Neutrophil (primary cell): ENCODE measurements around the gene BAHCC1.

Source experiments
- H3K27ac ChIP-seq: fragments of 200-600 bp; sonication (generic); 2 replicates; pipeline ENCODE4 v1.5.1; 2016; ENCODE audit warnings: mild to moderate bottlenecking, moderate library complexity
- H3K27me3 ChIP-seq: fragments of 200-600 bp; sonication (generic); 2 replicates; pipeline ENCODE4 v1.6.0; 2016; ENCODE audit warnings: mild to moderate bottlenecking
- H3K36me3 ChIP-seq: fragments of 200-600 bp; sonication (generic); 2 replicates; pipeline ENCODE4 v1.5.1; 2017
- H3K4me1 ChIP-seq, 2 experiments: fragments of 200-600 bp in 1 of 2; sonication (generic) in 1 of 2; 1 replicate in 1 of 2; 2 replicates in 1 of 2; pipeline versions ENCODE4 v1.5.1 to v1.6.1; 2013 to 2016; ENCODE audit warnings: low read depth in 1 of 2, low read length in 1 of 2, mild to moderate bottlenecking in 1 of 2, moderate library complexity in 1 of 2; ENCODE audit not compliant: control insufficient read depth in 1 of 2, insufficient read depth in 1 of 2
- H3K4me3 ChIP-seq, 2 experiments: fragments of 200-600 bp in 1 of 2; sonication (generic) in 1 of 2; 1 replicate in 1 of 2; 2 replicates in 1 of 2; pipeline ENCODE4 v1.5.1; 2013 to 2016; ENCODE audit warnings: low read depth in 1 of 2, low read length in 1 of 2, mild to moderate bottlenecking in 1 of 2, moderate library complexity in 1 of 2
- H3K9me3 ChIP-seq: fragments of 200-600 bp; sonication (generic); 2 replicates; pipeline ENCODE4 v1.5.1; 2016
- TF ChIP-seq, protein P1 (sequence below): fragments of 200-600 bp; sonication (generic); IDR thresholded peaks from 2 replicates; pipeline ENCODE4 v1.5.1; 2016; ENCODE audit warnings: antibody characterized with exemption

Gene BAHCC1

GRCh38 chr17:81493198-81494038 is 98.2 kb downstream of the BAHCC1 start:
- Histone ChIP-seq H3K27me3 (peaks cover 81% of the 10 kb centered on the region), H3K4me1 (peaks cover 2 to 4% of the 10 kb centered on the region in 2 experiments), H3K9me3 (no peaks in the 10 kb centered on the region), H3K4me3 (no peak overlapping the region), H3K27ac (no peak overlapping the region), H3K36me3 (no peaks in the 10 kb centered on the region)
- TF ChIP-seq, protein P1, sequence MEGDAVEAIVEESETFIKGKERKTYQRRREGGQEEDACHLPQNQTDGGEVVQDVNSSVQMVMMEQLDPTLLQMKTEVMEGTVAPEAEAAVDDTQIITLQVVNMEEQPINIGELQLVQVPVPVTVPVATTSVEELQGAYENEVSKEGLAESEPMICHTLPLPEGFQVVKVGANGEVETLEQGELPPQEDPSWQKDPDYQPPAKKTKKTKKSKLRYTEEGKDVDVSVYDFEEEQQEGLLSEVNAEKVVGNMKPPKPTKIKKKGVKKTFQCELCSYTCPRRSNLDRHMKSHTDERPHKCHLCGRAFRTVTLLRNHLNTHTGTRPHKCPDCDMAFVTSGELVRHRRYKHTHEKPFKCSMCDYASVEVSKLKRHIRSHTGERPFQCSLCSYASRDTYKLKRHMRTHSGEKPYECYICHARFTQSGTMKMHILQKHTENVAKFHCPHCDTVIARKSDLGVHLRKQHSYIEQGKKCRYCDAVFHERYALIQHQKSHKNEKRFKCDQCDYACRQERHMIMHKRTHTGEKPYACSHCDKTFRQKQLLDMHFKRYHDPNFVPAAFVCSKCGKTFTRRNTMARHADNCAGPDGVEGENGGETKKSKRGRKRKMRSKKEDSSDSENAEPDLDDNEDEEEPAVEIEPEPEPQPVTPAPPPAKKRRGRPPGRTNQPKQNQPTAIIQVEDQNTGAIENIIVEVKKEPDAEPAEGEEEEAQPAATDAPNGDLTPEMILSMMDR: no peak

DNA sequence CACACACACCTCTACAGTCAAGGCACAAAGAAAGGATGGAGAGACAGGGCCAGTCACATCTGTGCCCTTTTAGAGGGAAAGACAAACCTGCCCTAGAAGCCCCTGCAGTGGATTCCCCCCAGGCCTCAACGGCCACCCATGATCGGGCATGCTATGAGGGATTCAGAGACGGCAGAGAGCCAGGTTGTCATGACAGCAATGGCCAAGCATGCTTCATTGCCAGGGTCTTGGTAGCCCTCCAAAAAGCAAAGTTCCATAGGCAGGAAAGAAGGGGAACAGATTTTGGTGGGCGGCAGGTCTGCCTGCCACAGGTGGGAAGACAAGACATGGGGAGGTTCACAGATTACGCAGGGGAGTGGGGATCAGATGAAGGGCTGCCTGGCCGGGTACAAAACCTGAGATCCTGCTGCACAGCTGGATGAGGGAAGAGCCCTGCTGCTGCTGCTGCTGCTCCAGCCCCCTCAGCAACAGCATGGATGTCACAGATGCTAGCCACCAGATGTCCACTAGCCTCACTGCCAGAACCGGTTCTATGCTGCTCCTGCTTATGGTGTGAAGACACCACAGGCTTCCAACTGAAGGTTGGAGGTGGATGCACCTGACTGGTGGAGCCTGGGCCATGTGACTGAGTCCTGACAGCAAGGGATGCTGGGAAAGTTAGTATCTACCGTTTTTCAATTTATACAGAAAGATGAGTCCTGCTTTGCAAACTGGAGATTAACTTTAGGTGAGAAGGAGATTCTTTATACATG is 99.5 kb downstream of the BAHCC1 start:
- TF ChIP-seq, protein P1: no peak
- Histone ChIP-seq H3K4me1 (no peaks in the 10 kb centered on the region), H3K4me3 (no peak overlapping the region), H3K9me3 (no peaks in the 10 kb centered on the region), H3K36me3 (no peaks in the 10 kb centered on the region), H3K27ac (no peak overlapping the region), H3K27me3 (peaks cover 69% of the 10 kb centered on the region)

- no peak overlapping the region for H3K27ac ChIP-seq
- H3K4me1 ChIP-seq: no peaks in the 10 kb centered on the region
- H3K4me3 ChIP-seq: no peak overlapping the region
- no peaks in the 10 kb centered on the region for H3K36me3 ChIP-seq
- H3K27me3 ChIP-seq: peaks cover 44% of the 10 kb centered on the region
- TF ChIP-seq, protein P1: no peak
- H3K9me3 ChIP-seq: no peaks in the 10 kb centered on the region
Measured at GRCh38 chr17:81498953-81499600, 103.8 kb downstream of the BAHCC1 start.

DNA sequence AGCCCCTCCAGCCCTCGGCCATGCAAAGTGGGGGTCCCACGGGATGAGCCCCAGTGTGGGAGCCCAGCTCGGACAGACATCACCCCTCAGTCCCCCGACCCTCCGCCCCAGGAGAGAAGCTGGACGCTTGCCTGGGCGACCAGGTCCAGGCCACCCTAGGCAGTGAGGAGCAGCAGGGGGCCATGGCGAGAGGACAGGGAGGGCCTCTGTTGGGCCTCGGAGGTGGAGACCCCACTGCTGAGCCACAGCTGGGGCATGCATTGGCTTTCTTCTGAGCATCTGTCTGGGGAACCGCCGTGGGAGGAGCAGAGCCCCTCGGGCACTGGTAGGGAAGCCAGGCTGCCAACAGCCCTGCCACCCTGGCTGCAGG is 104.3 kb downstream of the BAHCC1 start:
- H3K4me1 ChIP-seq: no peaks in the 10 kb centered on the region
- TF ChIP-seq, protein P1: no peak
- no peaks in the 10 kb centered on the region for H3K36me3 ChIP-seq
- H3K4me3 ChIP-seq: no peak overlapping the region
- no peak overlapping the region for H3K27ac ChIP-seq
- no peaks in the 10 kb centered on the region for H3K9me3 ChIP-seq
- peaks cover 43% of the 10 kb centered on the region for H3K27me3 ChIP-seq

DNA sequence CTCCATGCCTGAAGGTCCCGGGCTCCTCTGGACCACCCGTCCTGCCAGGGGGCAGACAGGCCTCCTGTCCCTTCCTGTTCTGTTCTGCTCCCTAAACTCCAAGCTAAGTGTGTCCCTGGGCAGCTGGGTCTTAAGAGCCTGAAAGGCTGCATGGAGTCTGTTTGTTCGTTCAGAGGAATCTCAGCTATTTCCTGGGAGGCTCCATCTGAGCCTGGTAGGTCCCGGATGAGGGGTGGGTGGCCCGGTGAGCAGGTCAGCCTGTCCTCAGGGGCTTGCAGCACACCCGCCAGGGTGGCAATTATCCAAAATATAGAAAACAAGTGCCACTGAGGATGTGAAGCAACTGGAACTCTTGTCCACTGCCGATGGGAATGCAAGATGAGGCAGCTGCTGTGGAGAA is 104.8 kb downstream of the BAHCC1 start:
- Histone ChIP-seq H3K4me1 (no peaks in the 10 kb centered on the region), H3K4me3 (no peak overlapping the region)

More for the DNA sequence above, 104.8 kb downstream of the BAHCC1 start:
- Histone ChIP-seq H3K27me3 (peaks cover 41% of the 10 kb centered on the region), H3K27ac (no peak overlapping the region), H3K9me3 (no peaks in the 10 kb centered on the region), H3K36me3 (no peaks in the 10 kb centered on the region)
- TF ChIP-seq, protein P1: no peak
